Measurements from ENCODE around the gene PES1.

PES1 gene

GRCh38 chr22:30607300-30607930 is 15.7 kb upstream of the PES1 start:
- peak overlapping the region; percentile 89 for H3K4me2 ChIP-seq (ENCODE audit: low read length)
- H3K36me3 ChIP-seq (ENCODE audit: insufficient read depth, low read length) = no peaks in the 10 kb centered on the region
- peak overlapping the region; percentile 57 for H3K9ac ChIP-seq (ENCODE audit: low read depth, low read length)
- peaks cover 40% of the 10 kb centered on the region for H3K4me1 ChIP-seq (ENCODE audit: control insufficient read depth, insufficient read depth, low read length)
- H3K4me3 ChIP-seq (ENCODE audit: low read length) = peak overlapping the region; percentile 73
- H3K27me3 ChIP-seq (ENCODE audit: control insufficient read depth, insufficient read depth, low read length) = no peaks in the 10 kb centered on the region
- H3K9me3 ChIP-seq (replicated peaks; ENCODE audit: low read length) = no peaks in the 10 kb centered on the region

- H3K27me3 ChIP-seq (ENCODE audit: control insufficient read depth, insufficient read depth, low read length) = no peaks in the 10 kb centered on the region
- peak within 1 kb of the TSS; percentile 89 for H3K4me2 ChIP-seq (ENCODE audit: low read length)
- H3K4me3 ChIP-seq (ENCODE audit: low read length) = peak within 1 kb of the TSS; percentile 73
- no peaks in the 10 kb centered on the region for H3K9me3 ChIP-seq (replicated peaks; ENCODE audit: low read length)
- peak within 1 kb of the TSS; percentile 59 for H3K9ac ChIP-seq (ENCODE audit: low read depth, low read length)
- peaks cover 40% of the 10 kb centered on the region for H3K4me1 ChIP-seq (ENCODE audit: control insufficient read depth, insufficient read depth, low read length)
- no peaks in the 10 kb centered on the region for H3K36me3 ChIP-seq (ENCODE audit: insufficient read depth, low read length)
Measured at GRCh38 chr22:30606455-30607299, 15.0 kb upstream of the PES1 start, which contains the start of gene TCN2. TCN2 (plus strand) TSS chr22:30607174; CDS start chr22:30607332, 158 bp downstream.

GRCh38 chr22:30605449-30606110 is 13.9 kb upstream of the PES1 start:
- Histone ChIP-seq H3K4me2 (ENCODE audit: low read length) (peak overlapping the region; percentile 89), H3K27me3 (ENCODE audit: control insufficient read depth, insufficient read depth, low read length) (no peaks in the 10 kb centered on the region), H3K4me1 (ENCODE audit: control insufficient read depth, insufficient read depth, low read length) (peaks cover 40% of the 10 kb centered on the region), H3K36me3 (ENCODE audit: insufficient read depth, low read length) (no peaks in the 10 kb centered on the region), H3K4me3 (ENCODE audit: low read length) (peak overlapping the region; percentile 63), H3K9ac (ENCODE audit: low read depth, low read length) (peak overlapping the region; percentile 59), H3K9me3 (replicated peaks; ENCODE audit: low read length) (no peaks in the 10 kb centered on the region)

GRCh38 chr22:30604723-30605122 is 13.0 kb upstream of the PES1 start:
- Histone ChIP-seq H3K4me2 (ENCODE audit: low read length) (no peak overlapping the region), H3K4me3 (ENCODE audit: low read length) (no peak overlapping the region), H3K27me3 (ENCODE audit: control insufficient read depth, insufficient read depth, low read length) (no peaks in the 10 kb centered on the region), H3K9ac (ENCODE audit: low read depth, low read length) (no peak overlapping the region), H3K4me1 (ENCODE audit: control insufficient read depth, insufficient read depth, low read length) (peaks cover 38% of the 10 kb centered on the region), H3K9me3 (replicated peaks; ENCODE audit: low read length) (no peaks in the 10 kb centered on the region), H3K36me3 (ENCODE audit: insufficient read depth, low read length) (no peaks in the 10 kb centered on the region)

GRCh38 chr22:30603801-30604200 is 12.1 kb upstream of the PES1 start:
- no peaks in the 10 kb centered on the region for H3K9me3 ChIP-seq (replicated peaks; ENCODE audit: low read length)
- no peak overlapping the region for H3K9ac ChIP-seq (ENCODE audit: low read depth, low read length)
- H3K4me1 ChIP-seq (ENCODE audit: control insufficient read depth, insufficient read depth, low read length) = peaks cover 29% of the 10 kb centered on the region
- H3K4me3 ChIP-seq (ENCODE audit: low read length) = no peak overlapping the region
- H3K4me2 ChIP-seq (ENCODE audit: low read length) = no peak overlapping the region
- no peaks in the 10 kb centered on the region for H3K27me3 ChIP-seq (ENCODE audit: control insufficient read depth, insufficient read depth, low read length)
- no peaks in the 10 kb centered on the region for H3K36me3 ChIP-seq (ENCODE audit: insufficient read depth, low read length)

- no peak overlapping the region for H3K4me3 ChIP-seq (ENCODE audit: low read length)
- peaks cover 12% of the 10 kb centered on the region for H3K4me1 ChIP-seq (ENCODE audit: control insufficient read depth, insufficient read depth, low read length)
- no peaks in the 10 kb centered on the region for H3K36me3 ChIP-seq (ENCODE audit: insufficient read depth, low read length)
- no peak overlapping the region for H3K9ac ChIP-seq (ENCODE audit: low read depth, low read length)
- H3K4me2 ChIP-seq (ENCODE audit: low read length) = no peak overlapping the region
- H3K9me3 ChIP-seq (replicated peaks; ENCODE audit: low read length) = no peaks in the 10 kb centered on the region
- no peaks in the 10 kb centered on the region for H3K27me3 ChIP-seq (ENCODE audit: control insufficient read depth, insufficient read depth, low read length)
Measured at GRCh38 chr22:30602049-30602448, 10.3 kb upstream of the PES1 start.

- Histone ChIP-seq H3K4me2 (ENCODE audit: low read length) (no peak overlapping the region), H3K4me1 (ENCODE audit: control insufficient read depth, insufficient read depth, low read length) (peaks cover 8% of the 10 kb centered on the region), H3K9me3 (replicated peaks; ENCODE audit: low read length) (no peaks in the 10 kb centered on the region), H3K9ac (ENCODE audit: low read depth, low read length) (no peak overlapping the region), H3K27me3 (ENCODE audit: control insufficient read depth, insufficient read depth, low read length) (no peaks in the 10 kb centered on the region), H3K4me3 (ENCODE audit: low read length) (no peak overlapping the region), H3K36me3 (ENCODE audit: insufficient read depth, low read length) (no peaks in the 10 kb centered on the region)
Measured at GRCh38 chr22:30601464-30601863, 9.8 kb upstream of the PES1 start.

- H3K4me1 ChIP-seq (ENCODE audit: control insufficient read depth, insufficient read depth, low read length) = peaks cover 3% of the 10 kb centered on the region
- no peaks in the 10 kb centered on the region for H3K9me3 ChIP-seq (replicated peaks; ENCODE audit: low read length)
- no peak overlapping the region for H3K4me3 ChIP-seq (ENCODE audit: low read length)
- H3K27me3 ChIP-seq (ENCODE audit: control insufficient read depth, insufficient read depth, low read length) = no peaks in the 10 kb centered on the region
- no peak overlapping the region for H3K4me2 ChIP-seq (ENCODE audit: low read length)
- H3K9ac ChIP-seq (ENCODE audit: low read depth, low read length) = no peak overlapping the region
- no peaks in the 10 kb centered on the region for H3K36me3 ChIP-seq (ENCODE audit: insufficient read depth, low read length)
Measured at GRCh38 chr22:30600921-30601320, 9.2 kb upstream of the PES1 start.

- H3K36me3 ChIP-seq (ENCODE audit: insufficient read depth, low read length) = no peaks in the 10 kb centered on the region
- H3K9ac ChIP-seq (ENCODE audit: low read depth, low read length) = no peak overlapping the region
- no peaks in the 10 kb centered on the region for H3K4me1 ChIP-seq (ENCODE audit: control insufficient read depth, insufficient read depth, low read length)
- H3K27me3 ChIP-seq (ENCODE audit: control insufficient read depth, insufficient read depth, low read length) = no peaks in the 10 kb centered on the region
- no peaks in the 10 kb centered on the region for H3K9me3 ChIP-seq (replicated peaks; ENCODE audit: low read length)
- H3K4me2 ChIP-seq (ENCODE audit: low read length) = no peak overlapping the region
- H3K4me3 ChIP-seq (ENCODE audit: low read length) = no peak overlapping the region
Measured at GRCh38 chr22:30598986-30599385, 7.3 kb upstream of the PES1 start.

- peaks cover 7% of the 10 kb centered on the region for H3K27me3 ChIP-seq (ENCODE audit: control insufficient read depth, insufficient read depth, low read length)
- no peak overlapping the region for H3K9ac ChIP-seq (ENCODE audit: low read depth, low read length)
- no peaks in the 10 kb centered on the region for H3K4me1 ChIP-seq (ENCODE audit: control insufficient read depth, insufficient read depth, low read length)
- H3K4me2 ChIP-seq (ENCODE audit: low read length) = no peak overlapping the region
- H3K4me3 ChIP-seq (ENCODE audit: low read length) = no peak overlapping the region
- no peaks in the 10 kb centered on the region for H3K36me3 ChIP-seq (ENCODE audit: insufficient read depth, low read length)
- H3K9me3 ChIP-seq (replicated peaks; ENCODE audit: low read length) = no peaks in the 10 kb centered on the region
Measured at GRCh38 chr22:30596886-30597285, 5.2 kb upstream of the PES1 start.

- no peaks in the 10 kb centered on the region for H3K4me1 ChIP-seq (ENCODE audit: control insufficient read depth, insufficient read depth, low read length)
- H3K4me2 ChIP-seq (ENCODE audit: low read length) = no peak overlapping the region
- H3K9me3 ChIP-seq (replicated peaks; ENCODE audit: low read length) = no peaks in the 10 kb centered on the region
- no peaks in the 10 kb centered on the region for H3K36me3 ChIP-seq (ENCODE audit: insufficient read depth, low read length)
- no peak overlapping the region for H3K4me3 ChIP-seq (ENCODE audit: low read length)
- H3K27me3 ChIP-seq (ENCODE audit: control insufficient read depth, insufficient read depth, low read length) = peaks cover 7% of the 10 kb centered on the region
- H3K9ac ChIP-seq (ENCODE audit: low read depth, low read length) = no peak overlapping the region
Measured at GRCh38 chr22:30596199-30596598, 4.5 kb upstream of the PES1 start.
